EL (cell line): ENCODE measurements around the gene SPAG16.

Experiments used
- DNase-seq: peaks from one replicate; pipeline ENCODE4 v3.0.0-alpha.2; 2016

Gene SPAG16

GRCh38 chr2:214201892-214202291, 917.6 kb downstream of the SPAG16 start:
- DNase-seq: no peak

- DNase-seq: no peak
Measured at GRCh38 chr2:214203214-214203613, 919.0 kb downstream of the SPAG16 start.

- peak; percentile 27 for DNase-seq
Measured at GRCh38 chr2:214203744-214204289, 919.6 kb downstream of the SPAG16 start.

GRCh38 chr2:214215107-214215506, 930.8 kb downstream of the SPAG16 start:
- DNase-seq: no peak

- no peak for DNase-seq
Measured at GRCh38 chr2:214217136-214217535, 932.9 kb downstream of the SPAG16 start.

- no peak for DNase-seq
Measured at GRCh38 chr2:214217599-214217998, 933.3 kb downstream of the SPAG16 start.

- no peak for DNase-seq
Measured at GRCh38 chr2:214220251-214220650, 936.0 kb downstream of the SPAG16 start.

GRCh38 chr2:214226061-214226460, 941.8 kb downstream of the SPAG16 start:
- no peak for DNase-seq

- peak; percentile 47 for DNase-seq
Measured at GRCh38 chr2:214232271-214232670, 948.0 kb downstream of the SPAG16 start.

- no peak for DNase-seq
Measured at GRCh38 chr2:214233164-214233563, 948.9 kb downstream of the SPAG16 start.

GRCh38 chr2:214242797-214243196, 958.5 kb downstream of the SPAG16 start:
- no peak for DNase-seq

GRCh38 chr2:214244847-214245246, 960.6 kb downstream of the SPAG16 start:
- DNase-seq: peak; percentile 40

- no peak for DNase-seq
Measured at GRCh38 chr2:214246417-214246816, 962.2 kb downstream of the SPAG16 start.

- no peak for DNase-seq
Measured at GRCh38 chr2:214247531-214247930, 963.3 kb downstream of the SPAG16 start.

- no peak for DNase-seq
Measured at GRCh38 chr2:214255046-214255445, 970.8 kb downstream of the SPAG16 start.

GRCh38 chr2:214261683-214262082, 977.4 kb downstream of the SPAG16 start:
- DNase-seq: peak; percentile 65

- no peak for DNase-seq
Measured at GRCh38 chr2:214264171-214264570, 979.9 kb downstream of the SPAG16 start.

GRCh38 chr2:214265991-214266489, 981.8 kb downstream of the SPAG16 start:
- peak; percentile 41 for DNase-seq

- no peak for DNase-seq
Measured at GRCh38 chr2:214277880-214278279, 993.6 kb downstream of the SPAG16 start.

- DNase-seq: no peak
Measured at GRCh38 chr2:214286011-214286410, 1001.7 kb downstream of the SPAG16 start.

- DNase-seq: no peak
Measured at GRCh38 chr2:214293593-214293992, 1009.3 kb downstream of the SPAG16 start.

GRCh38 chr2:214294426-214294825, 1010.2 kb downstream of the SPAG16 start:
- DNase-seq: no peak

GRCh38 chr2:214297423-214297822, 1013.2 kb downstream of the SPAG16 start:
- DNase-seq: no peak

GRCh38 chr2:214310319-214310718, 1026.1 kb downstream of the SPAG16 start:
- peak; percentile 18 for DNase-seq

- no peak for DNase-seq
Measured at GRCh38 chr2:214311031-214311533, 1026.8 kb downstream of the SPAG16 start.
